Measurements from ENCODE around the gene PDYN. TPM values are rescaled to one million over a fixed set of nuclear protein-coding genes. Genes with fewer than 3 reads are reported as not detected.

PDYN gene
- total and polyA plus RNA-seq, 10 of the 15 experiments (the other 5 are each of a cell fraction or from before 2014, with no cell fraction given) = not detected

- TF ChIP-seq IRF5 (IDR thresholded peaks at IDR 0.05; ENCODE audit: borderline replicate concordance) (no peak), SIX5 (IDR thresholded peaks at IDR 0.05; ENCODE audit: low read depth, low read length, severe bottlenecking) (no peak), ATF7 (IDR thresholded peaks at IDR 0.05; ENCODE audit: low read depth) (peak; percentile 24; the same call in 1 of the 2 replicates), TARDBP (IDR thresholded peaks at IDR 0.05; ENCODE audit: borderline replicate concordance) (no peak), CHD4 (IDR thresholded peaks at IDR 0.05) (no peak), EGR1 (IDR thresholded peaks at IDR 0.05; ENCODE audit: borderline replicate concordance in 1 of 2, low read depth in 2 of 2, low read length in 2 of 2) (peak in 1 of 2 experiments; percentile 80; a peak in 2 of 3 replicates), NFIC (IDR thresholded peaks at IDR 0.05; ENCODE audit: low read depth, low read length) (no peak), USF2 (IDR thresholded peaks at IDR 0.05; ENCODE audit: borderline replicate concordance, low read depth, low read length) (peak; percentile 36; the same call in 1 of the 2 replicates), RELA (IDR thresholded peaks at IDR 0.05; ENCODE audit: borderline replicate concordance, partially characterized antibody) (peak; percentile 45), USF1 (IDR thresholded peaks at IDR 0.05; ENCODE audit: borderline replicate concordance, extremely low read length, insufficient read depth, low read depth, low read length) (peak; percentile 60)
These were observed 28.1 kb downstream of the PDYN start (continued) for GRCh38 chr20:1965520-1966351.

Measured in GM12878 (cell line).